Measurements from ENCODE around the gene RNF126.

Gene RNF126

GRCh38 chr19:664913-665443 is 2.0 kb upstream of the RNF126 start:
- DNase-seq = peak; percentile 80

DNA sequence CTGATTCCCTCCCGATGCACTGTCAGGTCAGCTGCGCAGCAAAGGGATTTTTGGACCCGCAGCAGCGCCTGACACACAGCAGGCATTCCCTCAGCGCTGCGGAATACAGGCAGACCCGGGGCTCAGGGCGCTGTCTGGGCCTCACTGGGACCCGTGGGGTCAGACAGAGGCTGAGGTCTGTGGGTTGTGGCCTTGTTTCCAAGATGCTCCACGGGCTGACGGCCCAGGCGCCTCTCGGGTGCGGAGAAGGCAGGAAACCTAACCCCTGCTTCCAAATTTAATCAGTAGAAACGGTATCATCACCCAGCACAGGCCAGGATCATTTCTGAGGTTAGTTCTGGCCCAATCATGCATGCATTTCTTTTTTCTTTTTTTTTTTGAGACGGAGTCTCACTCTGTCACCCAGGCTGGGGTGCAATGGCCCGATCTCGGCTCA is 686 bp upstream of the RNF126 start:
- no peak for DNase-seq

- peak; percentile 59 for DNase-seq
Observed at GRCh38 chr19:662207-662961, 630 bp downstream of the RNF126 start.

GRCh38 chr19:661427-662196 is 1.4 kb downstream of the RNF126 start:
- no peak for DNase-seq

DNA sequence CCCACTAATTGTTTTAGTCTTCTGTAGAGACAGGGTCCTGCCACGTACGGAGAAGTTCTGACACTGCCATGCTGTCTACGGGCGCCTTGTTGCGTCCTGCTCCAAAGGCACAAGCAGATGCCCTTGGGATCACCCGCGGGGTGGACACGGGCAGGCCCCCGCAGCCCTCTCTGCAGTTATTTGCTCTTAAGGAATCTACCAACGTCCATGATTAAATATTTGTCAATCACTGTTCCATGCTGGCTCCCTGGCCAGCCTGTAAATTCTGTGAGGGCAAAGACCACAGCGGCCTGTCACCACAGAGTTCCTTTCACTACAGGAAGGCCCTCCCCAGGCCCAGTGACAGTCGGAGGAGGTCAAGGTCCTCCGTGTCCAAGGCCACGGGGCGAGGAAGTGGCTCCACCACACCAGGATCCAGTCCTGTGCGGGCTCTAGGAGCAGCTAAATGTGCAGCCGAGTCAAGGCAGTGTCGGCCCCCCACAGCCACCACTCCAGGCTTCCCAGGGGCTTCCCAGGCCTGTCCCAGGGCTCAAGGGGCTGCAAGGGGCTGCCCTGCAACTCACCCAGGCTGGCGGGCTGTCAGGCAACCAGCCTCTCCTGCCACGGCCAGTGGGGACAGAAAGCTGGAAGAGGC is 2.1 kb downstream of the RNF126 start:
- no peak for DNase-seq

GRCh38 chr19:658916-659839 is 3.8 kb downstream of the RNF126 start:
- DNase-seq = no peak

- no peak for DNase-seq
Observed at GRCh38 chr19:658059-658839, 4.8 kb downstream of the RNF126 start.

- no peak for DNase-seq
Observed at GRCh38 chr19:657611-658010, 5.4 kb downstream of the RNF126 start.

DNA sequence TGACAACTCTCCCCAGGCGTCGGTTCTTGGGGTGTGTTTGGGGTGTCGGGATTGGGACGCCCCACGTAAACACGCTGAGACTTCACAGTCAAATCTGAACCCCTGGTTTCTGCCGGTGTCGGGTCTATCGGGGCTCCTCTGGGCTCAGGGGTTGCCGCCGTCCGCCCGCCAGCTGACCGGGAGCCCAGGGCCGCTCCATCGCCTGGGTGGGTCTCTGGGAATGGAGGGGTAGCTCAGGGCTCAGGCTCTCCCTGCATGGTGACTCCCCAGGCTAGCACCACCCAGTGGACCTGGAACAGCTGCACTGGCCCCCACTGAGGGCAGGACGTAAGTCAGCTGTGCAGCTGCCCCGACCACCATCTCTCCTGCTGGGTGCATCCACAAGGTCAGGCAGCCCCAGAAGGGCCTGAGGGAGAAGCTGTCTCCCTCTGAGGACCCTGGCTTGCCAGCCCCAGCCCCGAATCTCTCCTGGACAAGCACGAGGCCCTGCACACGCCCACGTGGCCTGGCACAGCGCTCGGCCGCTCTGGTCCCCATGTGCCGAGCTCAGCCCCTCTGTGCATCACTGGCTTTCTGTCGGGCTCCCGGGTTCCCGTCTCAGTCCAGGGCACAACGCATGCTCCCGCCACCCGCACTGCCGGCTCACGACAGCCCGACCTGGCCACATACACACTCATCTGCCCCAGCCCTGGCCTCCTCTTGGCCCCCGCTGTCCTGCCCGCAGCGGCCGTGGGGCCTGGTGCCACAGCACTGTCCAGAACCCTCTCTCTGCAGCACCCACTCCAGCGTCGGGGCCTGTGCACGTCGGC is 6.1 kb downstream of the RNF126 start:
- no peak for DNase-seq

- DNase-seq = no peak
Observed at GRCh38 chr19:655691-656090, 7.3 kb downstream of the RNF126 start.

DNA sequence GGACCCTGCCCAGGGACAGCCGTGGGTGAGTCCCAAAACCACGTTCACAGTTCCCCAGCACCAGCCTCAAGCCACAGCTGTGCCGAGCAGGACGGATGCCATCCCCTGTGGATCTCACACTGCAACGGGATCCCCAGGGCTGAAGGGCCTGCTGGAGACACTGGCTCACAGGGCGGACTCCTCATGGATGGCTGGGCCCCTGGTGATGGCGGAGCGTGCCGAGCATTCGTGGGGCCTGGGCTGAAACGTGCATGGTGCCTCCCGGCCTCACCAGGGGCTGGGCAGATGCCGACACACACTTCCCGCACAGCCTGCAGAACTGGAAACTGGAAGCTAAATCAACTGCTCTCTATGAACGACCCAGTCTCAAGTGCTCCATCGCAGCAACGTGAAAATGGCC is 9.6 kb downstream of the RNF126 start:
- DNase-seq = no peak

DNA sequence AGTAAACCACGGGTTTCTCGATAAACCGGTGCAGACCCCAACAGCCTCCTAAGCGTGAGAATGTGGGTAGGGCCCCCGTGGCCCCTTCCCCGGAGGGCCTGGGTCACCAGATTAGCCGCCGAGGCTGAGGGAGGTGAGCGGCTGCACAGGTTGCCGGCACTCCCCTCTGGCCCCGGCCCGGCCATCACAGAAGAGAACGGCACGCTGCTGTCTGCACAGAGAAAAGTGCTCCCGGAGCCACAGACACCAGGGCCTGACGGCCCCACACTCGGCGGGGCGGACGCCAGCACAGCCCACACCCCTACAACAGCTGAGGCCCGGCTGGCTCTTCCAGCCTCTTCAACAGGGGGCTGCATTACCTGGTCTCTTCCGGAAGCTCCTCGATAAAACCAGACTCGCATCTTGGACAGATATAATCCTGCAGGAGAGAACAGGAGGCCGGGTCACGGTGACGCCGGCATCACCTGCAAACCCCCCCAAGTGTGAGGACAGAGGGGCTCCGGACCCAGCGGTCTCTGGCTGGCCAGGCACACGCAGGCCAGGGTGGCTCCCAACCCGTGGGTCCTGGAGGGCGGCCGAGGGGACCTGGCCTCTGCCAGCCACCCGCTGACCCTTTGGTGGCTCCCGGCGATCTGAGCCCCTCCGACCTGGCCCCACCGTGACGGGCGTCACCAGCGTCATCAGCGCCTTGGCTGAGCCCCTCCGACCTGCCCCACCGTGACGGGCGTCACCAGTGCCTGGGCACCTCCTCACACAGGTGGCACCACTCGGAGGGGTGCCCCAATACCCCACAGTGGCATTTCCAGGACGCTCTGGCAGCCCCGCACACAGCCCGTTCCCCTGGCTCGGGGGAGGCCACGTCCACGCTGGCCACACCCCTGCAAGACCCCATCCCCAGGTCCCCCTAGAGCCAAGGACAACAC is 10.3 kb downstream of the RNF126 start:
- DNase-seq = no peak

DNA sequence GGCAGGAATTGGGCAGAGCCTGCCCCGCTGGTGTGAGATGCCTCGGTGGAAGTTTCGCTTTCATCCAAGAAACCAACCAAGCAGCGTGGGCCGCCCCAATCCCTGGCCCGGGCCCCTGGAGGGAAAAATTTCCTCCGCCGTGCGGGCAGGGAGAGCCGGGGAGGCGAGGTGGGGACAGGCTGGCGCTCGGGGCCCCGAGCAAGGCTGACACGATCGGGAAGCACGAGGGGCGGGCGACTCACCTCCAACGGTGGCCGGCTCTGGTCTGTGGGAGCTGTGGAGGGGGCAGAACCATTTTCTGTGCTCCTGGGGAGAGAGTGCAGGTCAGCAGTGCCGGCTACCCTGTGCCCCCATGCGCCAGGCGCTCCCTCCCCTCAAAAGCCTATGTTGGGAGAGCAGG is 11.0 kb downstream of the RNF126 start:
- no peak for DNase-seq

- DNase-seq = no peak
Observed at GRCh38 chr19:651114-651818, 11.7 kb downstream of the RNF126 start.

- DNase-seq = no peak
Observed at GRCh38 chr19:650121-650520, 12.9 kb downstream of the RNF126 start.

DNA sequence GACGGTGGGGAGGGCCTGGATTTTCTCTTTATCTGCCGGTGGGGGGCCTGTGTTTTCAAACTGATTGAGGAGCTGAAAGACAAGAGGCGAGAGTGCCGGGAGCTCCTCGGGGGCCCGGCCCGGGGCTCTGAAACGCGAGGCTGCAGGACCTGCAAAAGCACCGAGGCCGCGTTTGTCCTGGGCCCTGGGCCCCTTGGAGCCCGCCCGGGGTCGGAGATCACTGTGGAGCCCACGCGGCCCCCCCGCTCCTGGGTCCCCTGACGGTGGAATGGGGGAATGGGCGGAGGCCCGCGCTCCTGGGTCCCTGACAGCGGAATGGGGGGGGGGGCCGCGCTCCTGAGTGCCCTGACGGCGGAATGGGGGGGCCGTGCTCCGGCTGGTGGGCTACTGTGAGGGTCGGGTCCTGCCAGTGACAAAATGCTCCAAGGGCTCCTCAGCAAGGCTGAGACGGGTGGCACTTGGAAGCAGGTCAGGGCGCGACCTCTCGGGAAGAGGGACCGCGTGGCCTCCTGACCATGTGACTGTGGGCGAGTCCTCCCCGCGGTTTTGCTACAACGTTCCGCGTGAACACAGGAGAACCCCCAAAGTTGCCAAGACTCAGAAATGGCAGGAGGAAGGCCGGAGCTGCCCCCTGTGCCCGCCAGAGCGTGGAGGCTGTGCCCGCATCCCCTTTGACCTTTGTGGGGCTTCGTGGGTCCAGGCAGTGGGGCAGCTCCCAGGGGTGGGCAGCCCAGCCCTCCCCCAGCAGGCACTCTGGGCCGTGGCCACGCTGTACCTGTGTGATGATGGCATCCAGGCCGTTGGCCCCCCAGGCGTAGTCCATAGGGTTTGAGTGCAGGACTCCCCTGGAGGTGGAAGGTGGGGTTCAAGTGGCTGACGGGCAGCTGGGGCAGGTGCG is 13.9 kb downstream of the RNF126 start:
- DNase-seq = no peak

GRCh38 chr19:648305-648704 is 14.7 kb downstream of the RNF126 start:
- DNase-seq = no peak

Data from right kidney (tissue), 1 donor.